GM23338 (cell line): ENCODE results near the gene GIMAP2. TPM values are rescaled to one million over a fixed set of nuclear protein-coding genes. Genes with fewer than 3 reads are reported as not detected.
A peak's percentile ranks its signal among the peaks of the same experiment; 100 is the strongest.

Experiments
- ATAC-seq: fragments of 200-7000 bp; cut with Tn5 transposase; 3 replicates; pipeline ENCODE4 v1.9.1; 2020
- DNase-seq: peaks from one replicate; pipeline ENCODE4 v3.0.0-alpha.2; 2015; ENCODE audit warnings: low spot score
- H2AFZ ChIP-seq: fragments of 200-600 bp; sonication (generic); 2 replicates; pipeline ENCODE4 v1.8.0; 2016; ENCODE audit warnings: antibody characterized with exemption, mild to moderate bottlenecking, moderate library complexity
- H3F3A ChIP-seq: fragments of 200-600 bp; sonication (generic); replicated peaks from 2 replicates; pipeline ENCODE4 v1.8.0; 2017; ENCODE audit warnings: antibody characterized with exemption, mixed run types, low read depth
- H3K27ac ChIP-seq: fragments of 200-600 bp; sonication (generic); 2 replicates; pipeline ENCODE4 v1.6.1; 2016; ENCODE audit warnings: low read depth
- H3K27me3 ChIP-seq: fragments of 200-600 bp; sonication (generic); 2 replicates; pipeline ENCODE4 v1.8.0; 2016; ENCODE audit warnings: mild to moderate bottlenecking, mixed run types, moderate library complexity; ENCODE audit not compliant: insufficient read depth
- H3K36me3 ChIP-seq: fragments of 200-600 bp; sonication (generic); 2 replicates; pipeline ENCODE4 v1.8.0; 2016; ENCODE audit warnings: mild to moderate bottlenecking; ENCODE audit not compliant: insufficient read depth
- H3K4me1 ChIP-seq: fragments of 200-600 bp; sonication (generic); 2 replicates; pipeline ENCODE4 v1.8.0; 2016; ENCODE audit warnings: mild to moderate bottlenecking, moderate library complexity; ENCODE audit not compliant: insufficient read depth
- H3K4me2 ChIP-seq: fragments of 200-600 bp; sonication (generic); 2 replicates; pipeline ENCODE4 v1.7.1; 2017; ENCODE audit warnings: mixed run types
- H3K4me3 ChIP-seq: fragments of 200-600 bp; sonication (generic); 2 replicates; pipeline ENCODE4 v1.6.1; 2016; ENCODE audit warnings: mixed run types
- H3K79me2 ChIP-seq: fragments of 200-600 bp; sonication (generic); replicated peaks from 2 replicates; pipeline ENCODE4 v1.8.0; 2017; ENCODE audit warnings: mild to moderate bottlenecking; ENCODE audit not compliant: insufficient read depth
- H3K9me2 ChIP-seq: fragments of 200-600 bp; sonication (generic); 2 replicates; pipeline ENCODE4 v1.8.0; 2017; ENCODE audit not compliant: insufficient read depth
- H4K20me1 ChIP-seq: fragments of 200-600 bp; sonication (generic); replicated peaks from 2 replicates; pipeline ENCODE4 v1.8.0; 2017; ENCODE audit warnings: mild to moderate bottlenecking; ENCODE audit not compliant: insufficient read depth
- H3K27ac Mint-ChIP-seq: 2 replicates; pipeline ENCODE4 v1.8.0; 2020; ENCODE audit warnings: inconsistent platforms, mild to moderate bottlenecking, moderate library complexity, mixed read lengths
- H3K27me3 Mint-ChIP-seq: 3 replicates; pipeline ENCODE4 v1.8.0; 2022; ENCODE audit warnings: low read depth, mild to moderate bottlenecking, moderate library complexity, mixed read lengths, inconsistent platforms; ENCODE audit not compliant: insufficient read depth, poor library complexity
- H3K36me3 Mint-ChIP-seq: 3 replicates; pipeline ENCODE4 v1.8.0; 2021; ENCODE audit warnings: low read depth, mild to moderate bottlenecking, inconsistent platforms, moderate library complexity, mixed read lengths
- H3K4me1 Mint-ChIP-seq: 3 replicates; pipeline ENCODE4 v1.8.0; 2020; ENCODE audit warnings: mild to moderate bottlenecking, inconsistent platforms, mixed read lengths
- H3K4me3 Mint-ChIP-seq: 3 replicates; pipeline ENCODE4 v1.8.0; 2021; ENCODE audit warnings: moderate library complexity, mild to moderate bottlenecking, inconsistent platforms, mixed read lengths
- H3K9me3 Mint-ChIP-seq: 3 replicates; pipeline ENCODE4 v1.8.0; 2020; ENCODE audit warnings: moderate library complexity, mild to moderate bottlenecking, inconsistent platforms, mixed read lengths
- EZH2 ChIP-seq: fragments of 200-600 bp; sonication (generic); IDR thresholded peaks from one replicate; pipeline ENCODE4 v1.8.0; 2017; ENCODE audit warnings: antibody characterized with exemption, mild to moderate bottlenecking, low read depth; ENCODE audit not compliant: unreplicated experiment
- ZNF114 ChIP-seq: fragments of 250-450 bp; sonication (Bioruptor Pico); IDR thresholded peaks from 2 replicates; pipeline ENCODE4 v1.5.0; 2020; ENCODE audit warnings: mild to moderate bottlenecking, moderate library complexity
- polyA plus RNA-seq: library from polyadenylated mRNA; unstranded; fragments of >200 nt; fragmentation: Nextera tagmentation; extraction: Ambion mirVana; gene quantifications from 2 replicates; pipeline ENCODE4 v1.2.1, GENCODE V29; 2016
- total RNA-seq: library from RNA; depleted of rRNA; stranded (reverse); fragments of >200 nt; shearing (Covaris generic); gene quantifications from 2 replicates; pipeline ENCODE4 v1.2.3, GENCODE V29; 2014
- TF ChIP-seq, protein P1 (sequence below): fragments of 250-450 bp; sonication (Bioruptor Pico); IDR thresholded peaks from 2 replicates; pipeline ENCODE4 v1.5.0; 2020; ENCODE audit warnings: mild to moderate bottlenecking, moderate library complexity
- TF ChIP-seq, protein P2 (sequence below), 2 experiments: fragments of 200-600 bp in 1 of 2; sonication (generic) in 1 of 2; conservative IDR thresholded peaks; 2 replicates each; pipeline versions ENCODE4 v1.5.1 to v1.6.1; 2016 to 2017; ENCODE audit warnings: antibody characterized with exemption in 2 of 2, low read depth in 2 of 2, mild to moderate bottlenecking in 2 of 2, moderate library complexity in 1 of 2
- TF ChIP-seq, protein P3 (sequence below): IDR thresholded peaks from 2 replicates; pipeline ENCODE4 v1.6.1; 2016; ENCODE audit warnings: antibody characterized with exemption

Gene GIMAP2
- total and polyA plus RNA-seq, 2 experiments from 2014 or later, result not detected

DNA sequence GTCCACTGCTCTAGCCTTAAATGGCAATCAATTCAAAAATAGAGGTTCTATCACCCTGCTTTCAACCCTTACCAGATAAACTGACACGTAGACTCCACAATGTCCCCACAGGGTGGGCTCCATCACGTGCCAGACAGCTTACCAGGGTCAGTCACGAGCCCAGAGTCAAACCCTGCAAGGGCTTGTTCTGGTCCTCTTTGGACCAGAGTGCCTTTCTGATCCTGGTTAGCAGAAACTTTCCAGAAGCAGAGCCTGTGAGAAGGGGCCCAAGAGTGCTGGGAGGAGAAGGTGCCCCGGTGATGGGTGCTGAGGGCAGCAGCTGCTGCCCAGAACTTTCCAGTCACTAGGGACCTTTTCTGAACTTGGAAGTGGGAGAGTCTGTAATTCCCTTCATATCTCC is 51.4 kb downstream of the GIMAP2 start (continued):
- TF ChIP-seq, protein P1, sequence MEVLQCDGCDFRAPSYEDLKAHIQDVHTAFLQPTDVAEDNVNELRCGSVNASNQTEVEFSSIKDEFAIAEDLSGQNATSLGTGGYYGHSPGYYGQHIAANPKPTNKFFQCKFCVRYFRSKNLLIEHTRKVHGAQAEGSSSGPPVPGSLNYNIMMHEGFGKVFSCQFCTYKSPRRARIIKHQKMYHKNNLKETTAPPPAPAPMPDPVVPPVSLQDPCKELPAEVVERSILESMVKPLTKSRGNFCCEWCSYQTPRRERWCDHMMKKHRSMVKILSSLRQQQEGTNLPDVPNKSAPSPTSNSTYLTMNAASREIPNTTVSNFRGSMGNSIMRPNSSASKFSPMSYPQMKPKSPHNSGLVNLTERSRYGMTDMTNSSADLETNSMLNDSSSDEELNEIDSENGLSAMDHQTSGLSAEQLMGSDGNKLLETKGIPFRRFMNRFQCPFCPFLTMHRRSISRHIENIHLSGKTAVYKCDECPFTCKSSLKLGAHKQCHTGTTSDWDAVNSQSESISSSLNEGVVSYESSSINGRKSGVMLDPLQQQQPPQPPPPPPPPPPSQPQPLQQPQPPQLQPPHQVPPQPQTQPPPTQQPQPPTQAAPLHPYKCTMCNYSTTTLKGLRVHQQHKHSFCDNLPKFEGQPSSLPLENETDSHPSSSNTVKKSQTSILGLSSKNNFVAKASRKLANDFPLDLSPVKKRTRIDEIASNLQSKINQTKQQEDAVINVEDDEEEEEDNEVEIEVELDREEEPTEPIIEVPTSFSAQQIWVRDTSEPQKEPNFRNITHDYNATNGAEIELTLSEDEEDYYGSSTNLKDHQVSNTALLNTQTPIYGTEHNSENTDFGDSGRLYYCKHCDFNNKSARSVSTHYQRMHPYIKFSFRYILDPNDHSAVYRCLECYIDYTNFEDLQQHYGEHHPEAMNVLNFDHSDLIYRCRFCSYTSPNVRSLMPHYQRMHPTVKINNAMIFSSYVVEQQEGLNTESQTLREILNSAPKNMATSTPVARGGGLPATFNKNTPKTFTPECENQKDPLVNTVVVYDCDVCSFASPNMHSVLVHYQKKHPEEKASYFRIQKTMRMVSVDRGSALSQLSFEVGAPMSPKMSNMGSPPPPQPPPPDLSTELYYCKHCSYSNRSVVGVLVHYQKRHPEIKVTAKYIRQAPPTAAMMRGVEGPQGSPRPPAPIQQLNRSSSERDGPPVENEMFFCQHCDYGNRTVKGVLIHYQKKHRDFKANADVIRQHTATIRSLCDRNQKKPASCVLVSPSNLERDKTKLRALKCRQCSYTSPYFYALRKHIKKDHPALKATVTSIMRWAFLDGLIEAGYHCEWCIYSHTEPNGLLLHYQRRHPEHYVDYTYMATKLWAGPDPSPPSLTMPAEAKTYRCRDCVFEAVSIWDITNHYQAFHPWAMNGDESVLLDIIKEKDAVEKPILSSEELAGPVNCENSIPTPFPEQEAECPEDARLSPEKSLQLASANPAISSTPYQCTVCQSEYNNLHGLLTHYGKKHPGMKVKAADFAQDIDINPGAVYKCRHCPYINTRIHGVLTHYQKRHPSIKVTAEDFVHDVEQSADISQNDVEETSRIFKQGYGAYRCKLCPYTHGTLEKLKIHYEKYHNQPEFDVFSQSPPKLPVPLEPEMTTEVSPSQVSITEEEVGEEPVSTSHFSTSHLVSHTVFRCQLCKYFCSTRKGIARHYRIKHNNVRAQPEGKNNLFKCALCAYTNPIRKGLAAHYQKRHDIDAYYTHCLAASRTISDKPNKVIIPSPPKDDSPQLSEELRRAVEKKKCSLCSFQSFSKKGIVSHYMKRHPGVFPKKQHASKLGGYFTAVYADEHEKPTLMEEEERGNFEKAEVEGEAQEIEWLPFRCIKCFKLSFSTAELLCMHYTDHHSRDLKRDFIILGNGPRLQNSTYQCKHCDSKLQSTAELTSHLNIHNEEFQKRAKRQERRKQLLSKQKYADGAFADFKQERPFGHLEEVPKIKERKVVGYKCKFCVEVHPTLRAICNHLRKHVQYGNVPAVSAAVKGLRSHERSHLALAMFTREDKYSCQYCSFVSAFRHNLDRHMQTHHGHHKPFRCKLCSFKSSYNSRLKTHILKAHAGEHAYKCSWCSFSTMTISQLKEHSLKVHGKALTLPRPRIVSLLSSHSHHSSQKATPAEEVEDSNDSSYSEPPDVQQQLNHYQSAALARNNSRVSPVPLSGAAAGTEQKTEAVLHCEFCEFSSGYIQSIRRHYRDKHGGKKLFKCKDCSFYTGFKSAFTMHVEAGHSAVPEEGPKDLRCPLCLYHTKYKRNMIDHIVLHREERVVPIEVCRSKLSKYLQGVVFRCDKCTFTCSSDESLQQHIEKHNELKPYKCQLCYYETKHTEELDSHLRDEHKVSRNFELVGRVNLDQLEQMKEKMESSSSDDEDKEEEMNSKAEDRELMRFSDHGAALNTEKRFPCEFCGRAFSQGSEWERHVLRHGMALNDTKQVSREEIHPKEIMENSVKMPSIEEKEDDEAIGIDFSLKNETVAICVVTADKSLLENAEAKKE (CRISPR knock-in tag), result no peak
- TF ChIP-seq, protein P2, sequence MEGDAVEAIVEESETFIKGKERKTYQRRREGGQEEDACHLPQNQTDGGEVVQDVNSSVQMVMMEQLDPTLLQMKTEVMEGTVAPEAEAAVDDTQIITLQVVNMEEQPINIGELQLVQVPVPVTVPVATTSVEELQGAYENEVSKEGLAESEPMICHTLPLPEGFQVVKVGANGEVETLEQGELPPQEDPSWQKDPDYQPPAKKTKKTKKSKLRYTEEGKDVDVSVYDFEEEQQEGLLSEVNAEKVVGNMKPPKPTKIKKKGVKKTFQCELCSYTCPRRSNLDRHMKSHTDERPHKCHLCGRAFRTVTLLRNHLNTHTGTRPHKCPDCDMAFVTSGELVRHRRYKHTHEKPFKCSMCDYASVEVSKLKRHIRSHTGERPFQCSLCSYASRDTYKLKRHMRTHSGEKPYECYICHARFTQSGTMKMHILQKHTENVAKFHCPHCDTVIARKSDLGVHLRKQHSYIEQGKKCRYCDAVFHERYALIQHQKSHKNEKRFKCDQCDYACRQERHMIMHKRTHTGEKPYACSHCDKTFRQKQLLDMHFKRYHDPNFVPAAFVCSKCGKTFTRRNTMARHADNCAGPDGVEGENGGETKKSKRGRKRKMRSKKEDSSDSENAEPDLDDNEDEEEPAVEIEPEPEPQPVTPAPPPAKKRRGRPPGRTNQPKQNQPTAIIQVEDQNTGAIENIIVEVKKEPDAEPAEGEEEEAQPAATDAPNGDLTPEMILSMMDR (conservative IDR thresholded peaks at IDR 0.05; ENCODE audit: low read depth in 2 of 2), result no peak
- TF ChIP-seq ZNF114 (CRISPR knock-in tag) (no peak), EZH2 (no peak)

DNA sequence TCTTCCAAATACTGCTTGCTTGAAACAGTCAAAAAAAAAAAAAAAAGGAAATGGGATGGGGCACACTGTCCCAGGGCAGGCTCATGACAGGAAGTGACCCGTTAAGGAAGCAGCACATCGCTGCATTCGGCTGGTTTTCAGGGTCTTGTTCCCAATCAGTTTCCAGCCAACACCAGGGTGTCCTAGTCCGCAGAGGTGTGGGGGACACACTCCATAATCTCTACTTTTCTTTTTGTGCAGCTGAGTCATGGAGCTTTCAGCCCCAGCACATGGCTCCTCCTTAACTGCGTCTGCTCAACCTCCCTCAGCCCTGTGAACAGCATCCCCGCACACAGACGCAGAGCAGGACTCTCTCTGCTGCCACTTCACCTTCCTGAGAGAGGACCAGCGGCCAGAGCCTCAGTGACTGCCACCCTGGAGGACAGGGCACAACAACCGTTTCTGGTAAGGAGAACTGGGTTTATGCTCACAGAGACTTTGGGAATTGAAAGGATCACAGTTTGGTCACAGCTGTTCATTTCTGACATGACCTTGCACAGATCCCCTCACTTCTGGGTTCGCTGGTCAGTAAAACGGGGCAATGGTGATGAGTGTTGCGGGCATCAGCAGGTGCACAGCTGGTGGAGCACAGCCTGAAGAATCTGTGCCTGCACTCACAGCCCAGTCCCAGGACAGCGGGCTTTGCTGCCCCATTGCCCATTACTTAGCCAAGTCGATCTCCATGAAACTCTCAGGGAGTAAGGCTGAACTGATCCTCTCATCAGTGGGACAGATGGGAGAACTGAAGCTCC is 52.0 kb downstream of the GIMAP2 start, which contains the start of gene GIMAP5:
Gene GIMAP5, plus strand, starts transcription at position 154 of the 791 bp plus-strand sequence. CDS start 3,467 bp downstream, outside the sequence.
- H3K4me1 ChIP-seq, result no peaks in the 10 kb centered on the region
- Mint-ChIP-seq H3K9me3 (peaks cover 13% of the 10 kb centered on the region), H3K27ac (no peak within 1 kb of the TSS), H3K36me3 (no peaks in the 10 kb centered on the region), H3K4me1 (peaks cover 8% of the 10 kb centered on the region; the same call in 1 of the 3 replicates), H3K4me3 (no peak within 1 kb of the TSS), H3K27me3 (peaks cover 100% of the 10 kb centered on the region)
- H3K4me3 ChIP-seq, result no peak within 1 kb of the TSS
- H3F3A ChIP-seq, result no peaks in the 10 kb centered on the region
- peaks cover 32% of the 10 kb centered on the region for H4K20me1 ChIP-seq
- H3K9me2 ChIP-seq, result no peaks in the 10 kb centered on the region
- H2AFZ ChIP-seq, result no peak within 1 kb of the TSS
- ATAC-seq, result no peak
- TF ChIP-seq, protein P3, sequence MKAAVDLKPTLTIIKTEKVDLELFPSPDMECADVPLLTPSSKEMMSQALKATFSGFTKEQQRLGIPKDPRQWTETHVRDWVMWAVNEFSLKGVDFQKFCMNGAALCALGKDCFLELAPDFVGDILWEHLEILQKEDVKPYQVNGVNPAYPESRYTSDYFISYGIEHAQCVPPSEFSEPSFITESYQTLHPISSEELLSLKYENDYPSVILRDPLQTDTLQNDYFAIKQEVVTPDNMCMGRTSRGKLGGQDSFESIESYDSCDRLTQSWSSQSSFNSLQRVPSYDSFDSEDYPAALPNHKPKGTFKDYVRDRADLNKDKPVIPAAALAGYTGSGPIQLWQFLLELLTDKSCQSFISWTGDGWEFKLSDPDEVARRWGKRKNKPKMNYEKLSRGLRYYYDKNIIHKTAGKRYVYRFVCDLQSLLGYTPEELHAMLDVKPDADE, result no peak
- TF ChIP-seq EZH2, result peak; percentile 18
- no peaks in the 10 kb centered on the region for H3K36me3 ChIP-seq
- H3K27ac ChIP-seq, result no peak within 1 kb of the TSS
- no peaks in the 10 kb centered on the region for H3K79me2 ChIP-seq
- H3K27me3 ChIP-seq, result peaks cover 99% of the 10 kb centered on the region
- DNase-seq, result no peak
- no peak within 1 kb of the TSS for H3K4me2 ChIP-seq
